MCF 10A (cell line): Measurements from ENCODE around the gene AP2M1. TPM values are rescaled to one million over a fixed set of nuclear protein-coding genes. Genes with fewer than 3 reads are reported as not detected.

Experiments
- BruUV-seq: library from RNA; stranded (reverse); fragments of 400-500 nt; replicated peaks from 2 replicates; lab custom pipeline; 2021; lab: Mats Ljungman, UMichigan
- CTCF ChIA-PET: fragments of 300-600 bp; sonication (Branson Sonifier 250); formaldehyde crosslinking; extraction: SDS; loops from one replicate; lab custom pipeline; 2021; ENCODE audit warnings: antibody characterized with exemption, inconsistent platforms; lab: Yijun Ruan, JAX
- POLR2A ChIA-PET: fragments of 300-600, 350-650 bp; sonication (Branson Sonifier 250); formaldehyde crosslinking; extraction: SDS; loops from one replicate; lab custom pipeline; 2020; ENCODE audit warnings: antibody characterized with exemption, inconsistent platforms; lab: Yijun Ruan, JAX
- DNase-seq: peaks from one replicate; pipeline ENCODE4 v3.0.0-alpha.2; 2018; ENCODE audit not compliant: unreplicated experiment
- H3K27ac Mint-ChIP-seq: one replicate; pipeline ENCODE4 v1.8.0; 2022; ENCODE audit warnings: mild to moderate bottlenecking, low read depth, mixed read lengths; ENCODE audit not compliant: unreplicated experiment
- H3K27me3 Mint-ChIP-seq: one replicate; pipeline ENCODE4 v1.8.0; 2022; ENCODE audit warnings: mixed read lengths; ENCODE audit not compliant: insufficient read depth, unreplicated experiment
- H3K36me3 Mint-ChIP-seq: one replicate; pipeline ENCODE4 v1.8.0; 2022; ENCODE audit warnings: mild to moderate bottlenecking, moderate library complexity, mixed read lengths; ENCODE audit not compliant: insufficient read depth, unreplicated experiment
- H3K4me1 Mint-ChIP-seq: one replicate; pipeline ENCODE4 v1.8.0; 2022; ENCODE audit warnings: mixed read lengths; ENCODE audit not compliant: insufficient read depth, unreplicated experiment
- H3K4me3 Mint-ChIP-seq: one replicate; pipeline ENCODE4 v1.8.0; 2022; ENCODE audit warnings: mild to moderate bottlenecking, moderate library complexity, mixed read lengths; ENCODE audit not compliant: unreplicated experiment
- H3K9me3 Mint-ChIP-seq: one replicate; pipeline ENCODE4 v1.8.0; 2022; ENCODE audit warnings: mixed read lengths; ENCODE audit not compliant: unreplicated experiment
- intact Hi-C: fragments of 100-400 bp; cut with micrococcal nuclease; formaldehyde crosslinking; loops from 2 replicates; pipeline ENCODE4 v1.14.1; 2022
- total RNA-seq: library from RNA; stranded (reverse); gene quantifications from 2 replicates; pipeline ENCODE4 v1.2.3, GENCODE V29; 2022
- TF ChIP-seq, protein P1 (sequence below): fragments of 200-600 bp; IDR thresholded peaks from one replicate; pipeline ENCODE4 v1.8.0; 2022; ENCODE audit warnings: antibody characterized with exemption, mild to moderate bottlenecking; ENCODE audit not compliant: unreplicated experiment

AP2M1 gene
- total RNA-seq, 1 experiment from 2014 or later: 301 TPM

DNA sequence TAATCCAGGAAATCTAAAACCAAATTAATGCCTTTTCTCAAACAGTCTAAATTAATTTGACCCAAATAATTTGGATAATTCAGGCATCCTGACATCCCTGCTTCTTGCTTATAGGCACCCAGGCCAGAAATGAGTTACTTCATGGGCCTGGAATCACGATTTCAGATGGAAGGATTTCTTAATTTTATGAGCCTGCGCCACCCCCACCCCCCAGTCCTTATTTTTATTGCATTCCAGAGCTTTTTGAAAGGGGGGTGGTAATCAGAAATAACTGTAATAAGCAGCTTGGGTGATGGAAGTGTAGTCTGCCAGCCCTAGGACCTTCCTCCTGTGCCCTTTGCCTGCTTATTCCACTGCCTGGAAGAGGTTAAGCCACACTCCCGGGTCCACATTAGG, 1.3 kb downstream of the AP2M1 start:
- intact Hi-C loops: loop anchor here (2.0 kb wide), 1 partner anchor 19 kb away; no protein-coding TSS in a partner anchor
- DNase-seq: no peak
- Mint-ChIP-seq H3K27ac (peak overlapping the region; percentile 95), H3K4me1 (peaks cover 26% of the 10 kb centered on the region), H3K27me3 (no peaks in the 10 kb centered on the region), H3K4me3 (peak overlapping the region; percentile 100), H3K36me3 (peaks cover 40% of the 10 kb centered on the region), H3K9me3 (no peaks in the 10 kb centered on the region)
- CTCF ChIA-PET: interaction anchor here (0.6 to 1.1 kb wide), 2 partner anchors 258 to 270 kb away, joined by 3 read pairs; no protein-coding TSS in a partner anchor
- POLR2A ChIA-PET: interaction anchor here (1.0 to 4.3 kb wide), 6 partner anchors 8 to 72 kb away, joined by 3 to 31 read pairs (median 4); partner anchors contain the start of genes ABCF3 and EIF2B5
- TF ChIP-seq, protein P1, sequence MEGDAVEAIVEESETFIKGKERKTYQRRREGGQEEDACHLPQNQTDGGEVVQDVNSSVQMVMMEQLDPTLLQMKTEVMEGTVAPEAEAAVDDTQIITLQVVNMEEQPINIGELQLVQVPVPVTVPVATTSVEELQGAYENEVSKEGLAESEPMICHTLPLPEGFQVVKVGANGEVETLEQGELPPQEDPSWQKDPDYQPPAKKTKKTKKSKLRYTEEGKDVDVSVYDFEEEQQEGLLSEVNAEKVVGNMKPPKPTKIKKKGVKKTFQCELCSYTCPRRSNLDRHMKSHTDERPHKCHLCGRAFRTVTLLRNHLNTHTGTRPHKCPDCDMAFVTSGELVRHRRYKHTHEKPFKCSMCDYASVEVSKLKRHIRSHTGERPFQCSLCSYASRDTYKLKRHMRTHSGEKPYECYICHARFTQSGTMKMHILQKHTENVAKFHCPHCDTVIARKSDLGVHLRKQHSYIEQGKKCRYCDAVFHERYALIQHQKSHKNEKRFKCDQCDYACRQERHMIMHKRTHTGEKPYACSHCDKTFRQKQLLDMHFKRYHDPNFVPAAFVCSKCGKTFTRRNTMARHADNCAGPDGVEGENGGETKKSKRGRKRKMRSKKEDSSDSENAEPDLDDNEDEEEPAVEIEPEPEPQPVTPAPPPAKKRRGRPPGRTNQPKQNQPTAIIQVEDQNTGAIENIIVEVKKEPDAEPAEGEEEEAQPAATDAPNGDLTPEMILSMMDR: no peak
- TSS peak; percentile 15 for BruUV-seq

DNA sequence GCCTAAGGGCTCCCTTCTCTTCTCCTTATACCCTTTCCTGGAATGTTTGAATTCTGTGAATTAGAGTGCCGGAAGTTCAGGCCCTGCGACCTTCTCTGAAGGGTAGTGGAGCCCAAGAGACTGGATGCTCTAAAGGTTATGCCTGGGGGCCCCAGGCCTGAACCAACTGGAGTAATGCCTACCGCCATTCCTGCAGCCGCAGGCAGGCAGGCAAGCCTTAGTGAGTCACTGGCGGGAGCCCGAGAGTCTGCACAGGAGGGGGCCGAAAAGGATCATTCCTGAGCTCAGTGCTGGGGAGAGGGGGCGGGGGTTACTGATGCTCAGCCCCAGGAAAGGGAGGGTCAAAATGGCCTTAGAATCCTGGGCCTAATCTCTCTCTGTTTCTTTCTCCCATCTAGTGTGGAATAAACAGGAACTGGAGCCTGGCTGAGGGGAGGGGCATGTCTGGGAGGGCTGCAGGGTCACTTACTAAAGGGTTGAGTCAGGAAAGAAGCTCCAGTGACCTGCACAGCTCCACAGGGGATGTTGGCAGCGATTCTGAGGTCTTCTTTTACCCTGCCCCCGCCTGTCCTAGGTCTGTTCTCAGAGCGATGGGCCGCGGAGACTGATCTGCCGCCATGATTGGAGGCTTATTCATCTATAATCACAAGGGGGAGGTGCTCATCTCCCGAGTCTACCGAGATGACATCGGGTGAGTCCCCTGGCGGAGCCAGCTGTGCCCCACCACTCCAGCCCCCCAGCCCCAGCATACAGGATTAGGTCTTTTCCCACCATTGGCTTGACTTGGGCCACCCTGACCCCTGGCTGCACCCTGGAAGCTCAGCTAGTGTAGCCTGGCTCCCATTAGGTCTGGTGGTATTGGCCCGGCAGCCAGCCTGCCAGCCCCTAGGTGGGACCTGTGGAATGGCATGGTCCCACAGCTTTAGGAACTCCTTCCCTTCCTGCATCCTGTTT, 2.0 kb downstream of the AP2M1 start:
- peak; percentile 87 for DNase-seq
- TF ChIP-seq, protein P1: no peak
- H3K4me3 Mint-ChIP-seq: peak overlapping the region; percentile 100
- peak overlapping the region; percentile 95 for H3K27ac Mint-ChIP-seq
- H3K4me1 Mint-ChIP-seq: peaks cover 19% of the 10 kb centered on the region
- no TSS peak for BruUV-seq
- POLR2A ChIA-PET: interaction anchor here (0.5 to 4.3 kb wide), 10 partner anchors 8 to 805 kb away, joined by 3 to 31 read pairs (median 4); partner anchors contain the start of genes ABCF3, EEF1AKMT4 and EIF2B5
- intact Hi-C loops: no loop called here
- H3K36me3 Mint-ChIP-seq: peaks cover 44% of the 10 kb centered on the region
- H3K9me3 Mint-ChIP-seq: no peaks in the 10 kb centered on the region
- no peaks in the 10 kb centered on the region for H3K27me3 Mint-ChIP-seq
- CTCF ChIA-PET: interaction anchor here (0.6 to 1.1 kb wide), 4 partner anchors 50 to 271 kb away, joined by 3 to 4 read pairs (median 3); no protein-coding TSS in a partner anchor

DNA sequence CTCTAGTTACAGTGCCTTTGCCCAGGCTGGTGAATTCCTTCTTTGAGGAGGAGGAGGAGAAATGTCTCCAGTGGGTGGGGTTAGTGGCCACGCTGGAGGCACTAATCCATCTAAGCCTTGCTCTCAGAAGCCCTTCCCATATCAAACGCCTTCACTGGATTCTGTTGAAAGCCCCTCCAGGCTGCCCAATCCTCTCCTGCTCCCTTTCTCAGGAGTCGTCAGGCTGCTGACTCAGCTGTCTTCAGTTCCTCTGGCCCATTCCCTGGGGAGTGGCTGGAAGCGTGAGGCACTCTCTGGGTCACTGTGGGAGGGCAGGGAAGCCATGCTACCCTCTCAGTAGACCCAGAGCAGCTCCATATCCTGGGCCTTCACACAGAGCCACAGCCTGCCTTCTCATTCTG, 2.7 kb downstream of the AP2M1 start:
- no peaks in the 10 kb centered on the region for H3K9me3 Mint-ChIP-seq

More for the DNA sequence above, 2.7 kb downstream of the AP2M1 start:
- TF ChIP-seq, protein P1: no peak
- ChIA-PET POLR2A (interaction anchor here (0.5 to 4.3 kb wide), 7 partner anchors 9 to 805 kb away, joined by 3 to 31 read pairs (median 4); partner anchors contain the start of genes ABCF3, EEF1AKMT4 and EIF2B5), CTCF (interaction anchor here (0.7 kb wide), 1 partner anchor 50 kb away, joined by 4 read pairs; no protein-coding TSS in a partner anchor)
- H3K4me3 Mint-ChIP-seq: no peak overlapping the region
- H3K36me3 Mint-ChIP-seq: peaks cover 44% of the 10 kb centered on the region
- peaks cover 16% of the 10 kb centered on the region for H3K4me1 Mint-ChIP-seq
- intact Hi-C loops: no loop called here
- no peaks in the 10 kb centered on the region for H3K27me3 Mint-ChIP-seq
- peak overlapping the region; percentile 95 for H3K27ac Mint-ChIP-seq
- no TSS peak for BruUV-seq
- DNase-seq: no peak
